Activated CD4-positive, CD25-positive, alpha-beta regulatory T cell treated with anti-CD3 and anti-CD28 coated beads, Interleukin-2, amount 50 U/mL, for 72 hours (primary cell): Measurements from ENCODE around the gene MZB1.
"Not testable (repeated sequence)": the region's sequence is repeated elsewhere in the genome, so short reads cannot be mapped to it uniquely, and the experiment has no call there.

Experiments
- DNase-seq: peaks from one replicate; pipeline ENCODE4 v3.0.0; 2021

MZB1 gene

GRCh38 chr5:139410121-139410992, 20.6 kb upstream of the MZB1 start:
- no peak for DNase-seq

- not testable (repeated sequence) for DNase-seq
Measured at GRCh38 chr5:139409116-139409515, 19.4 kb upstream of the MZB1 start.

GRCh38 chr5:139408191-139408590, 18.5 kb upstream of the MZB1 start:
- DNase-seq, result no peak

- DNase-seq, result no peak
Measured at GRCh38 chr5:139407517-139407916, 17.8 kb upstream of the MZB1 start.

- no peak for DNase-seq
Measured at GRCh38 chr5:139406963-139407362, 17.2 kb upstream of the MZB1 start.

GRCh38 chr5:139404484-139404840, 14.7 kb upstream of the MZB1 start:
- no peak for DNase-seq

GRCh38 chr5:139403787-139404483, 14.2 kb upstream of the MZB1 start, which contains the start of gene SPATA24:
TSS of gene SPATA24 (minus strand) at chr5:139404089. CDS start at chr5:139404060, 29 bp downstream.
- peak; percentile 96 for DNase-seq

GRCh38 chr5:139403418-139403786, 13.7 kb upstream of the MZB1 start:
- DNase-seq, result no peak

- no peak for DNase-seq
Measured at GRCh38 chr5:139402561-139403158, 12.9 kb upstream of the MZB1 start.

GRCh38 chr5:139401546-139401945, 11.8 kb upstream of the MZB1 start:
- no peak for DNase-seq

- no peak for DNase-seq
Measured at GRCh38 chr5:139399501-139400121, 9.9 kb upstream of the MZB1 start.

- no peak for DNase-seq
Measured at GRCh38 chr5:139397921-139398320, 8.2 kb upstream of the MZB1 start.

- DNase-seq, result no peak
Measured at GRCh38 chr5:139396691-139397090, 7.0 kb upstream of the MZB1 start.

- no peak for DNase-seq
Measured at GRCh38 chr5:139395844-139396640, 6.3 kb upstream of the MZB1 start.

- no peak for DNase-seq
Measured at GRCh38 chr5:139394654-139395566, 5.2 kb upstream of the MZB1 start, which contains the start of gene PROB1. TSS of gene PROB1 (minus strand) at chr5:139395104. CDS start at chr5:139395081, 23 bp downstream.

GRCh38 chr5:139394123-139394653, 4.5 kb upstream of the MZB1 start:
- peak; percentile 63 for DNase-seq

GRCh38 chr5:139393497-139394122, 3.9 kb upstream of the MZB1 start:
- DNase-seq, result no peak

GRCh38 chr5:139392678-139393496, 3.2 kb upstream of the MZB1 start:
- peak; percentile 89 for DNase-seq

- no peak for DNase-seq
Measured at GRCh38 chr5:139392324-139392677, 2.6 kb upstream of the MZB1 start.
